HG03135 (cell line): Measurements from ENCODE around the gene TMEM255A.

Experiments
- ATAC-seq: cut with Tn5 transposase; IDR thresholded peaks from one replicate; pipeline ENCODE4 v1.9.1; 2021; ENCODE audit warnings: mild to moderate bottlenecking, moderate library complexity; ENCODE audit not compliant: unreplicated experiment

Gene TMEM255A

DNA sequence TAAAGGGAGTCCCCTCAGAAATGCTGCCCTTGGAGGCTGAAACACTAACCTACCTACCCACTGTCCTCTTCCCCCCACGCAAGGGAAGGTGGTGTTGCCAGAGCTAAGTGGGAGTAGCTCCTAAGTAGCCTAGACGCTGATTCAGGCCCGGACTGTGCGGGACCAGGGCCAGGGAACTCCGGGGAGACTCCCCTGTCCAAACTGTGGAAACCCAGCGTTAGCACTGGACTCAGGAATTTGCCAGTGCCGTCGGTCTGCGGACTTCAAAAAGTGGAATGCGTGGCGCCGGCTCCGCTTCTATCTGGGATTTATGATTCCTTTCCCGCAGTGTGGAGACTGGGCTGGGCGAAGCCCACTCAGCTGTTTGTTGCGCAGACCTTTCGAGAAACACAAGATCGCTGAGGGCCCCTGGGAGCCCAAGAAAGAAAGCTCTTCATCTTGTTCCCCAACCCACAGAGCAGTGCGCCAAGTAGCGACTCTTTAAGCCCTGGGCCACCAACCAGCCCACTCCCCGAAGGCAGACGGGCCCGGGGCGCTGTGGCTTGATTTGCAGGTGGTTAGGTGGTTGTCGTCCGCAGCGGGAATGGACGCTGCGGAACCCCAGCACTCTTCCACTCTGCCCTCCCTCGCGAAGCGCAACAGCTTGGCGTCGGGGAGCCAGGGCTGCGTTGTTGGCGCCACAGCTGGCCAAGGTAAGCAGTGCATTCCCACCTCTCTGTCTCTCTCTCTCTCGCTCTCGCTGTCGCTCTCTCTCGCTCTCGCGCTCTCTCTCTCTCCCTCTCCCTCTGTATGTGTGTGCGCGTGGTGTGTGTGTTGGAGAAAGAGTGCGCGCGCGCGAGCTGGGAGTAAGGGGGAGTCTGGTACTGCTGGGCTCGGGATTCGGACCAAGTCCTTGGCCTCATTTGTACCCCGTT is 2.0 kb downstream of the TMEM255A start:
- ATAC-seq, result peak; percentile 93

DNA sequence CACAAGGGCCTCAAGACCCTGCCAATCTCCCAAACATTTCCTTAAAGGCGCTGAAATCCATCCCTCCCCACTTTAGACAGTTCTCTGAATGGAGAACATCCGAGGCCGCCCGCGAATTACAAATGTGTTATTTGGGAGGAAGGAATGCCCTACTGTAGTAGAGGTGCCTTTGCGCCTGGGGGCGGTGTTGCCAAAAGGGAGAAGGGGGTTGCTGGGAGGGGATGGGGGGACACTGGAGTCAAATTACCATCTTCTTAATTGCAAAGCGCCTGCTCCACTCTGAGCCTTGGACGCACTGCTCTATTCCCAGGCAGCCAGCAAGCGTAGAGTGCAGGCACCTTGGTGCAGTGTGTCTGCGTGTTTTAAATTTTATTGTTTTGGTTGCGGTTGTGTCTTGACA is 2.7 kb downstream of the TMEM255A start:
- ATAC-seq, result no peak

DNA sequence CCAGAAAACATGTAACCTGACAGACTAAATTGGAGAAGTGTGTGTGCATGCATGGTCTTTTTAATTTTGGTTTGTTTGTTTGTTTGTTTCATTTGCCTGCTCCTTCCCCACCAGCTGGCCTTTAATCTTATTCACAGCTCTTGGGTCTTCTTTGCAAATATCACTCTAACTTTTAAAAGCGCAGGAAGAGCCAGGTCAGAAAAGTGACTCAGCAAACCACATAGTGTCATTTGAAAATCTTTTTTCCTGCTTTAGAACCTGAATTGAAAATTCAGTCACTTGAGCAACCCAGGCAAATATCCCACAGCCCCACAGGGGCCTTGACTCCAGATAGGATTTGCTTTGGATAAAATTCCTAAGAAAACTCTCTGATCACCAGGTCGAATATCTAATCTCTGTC is 4.6 kb downstream of the TMEM255A start:
- no peak for ATAC-seq

DNA sequence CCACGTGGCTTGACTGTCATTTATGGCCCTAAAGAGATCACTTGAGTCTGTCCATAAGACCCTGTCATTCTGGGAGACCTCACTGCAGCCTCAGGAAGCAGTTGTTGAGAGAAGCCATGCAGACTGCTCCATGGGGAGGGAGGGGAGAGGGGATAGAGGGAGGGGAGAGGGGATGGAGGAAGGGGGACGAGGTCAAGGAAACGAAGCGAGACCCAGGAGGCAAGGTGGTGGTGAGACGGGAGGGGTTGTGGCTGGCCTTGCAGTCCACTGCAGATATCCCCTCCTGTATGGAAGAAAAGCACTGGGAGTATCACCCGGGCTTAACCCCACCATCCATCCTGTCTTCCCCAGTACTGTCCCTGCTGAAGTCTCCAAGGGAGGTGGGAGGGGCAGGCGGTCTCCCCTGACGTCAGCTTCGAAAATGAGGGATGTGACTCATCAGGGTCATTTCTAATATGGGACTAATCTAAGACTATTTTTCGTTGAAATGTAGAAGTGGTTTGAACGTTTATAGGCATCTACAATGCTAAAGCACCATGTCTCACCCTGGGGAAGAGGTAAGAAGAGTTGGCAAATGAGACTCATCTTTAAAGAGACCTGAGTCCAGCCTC is 5.6 kb downstream of the TMEM255A start:
- no peak for ATAC-seq

DNA sequence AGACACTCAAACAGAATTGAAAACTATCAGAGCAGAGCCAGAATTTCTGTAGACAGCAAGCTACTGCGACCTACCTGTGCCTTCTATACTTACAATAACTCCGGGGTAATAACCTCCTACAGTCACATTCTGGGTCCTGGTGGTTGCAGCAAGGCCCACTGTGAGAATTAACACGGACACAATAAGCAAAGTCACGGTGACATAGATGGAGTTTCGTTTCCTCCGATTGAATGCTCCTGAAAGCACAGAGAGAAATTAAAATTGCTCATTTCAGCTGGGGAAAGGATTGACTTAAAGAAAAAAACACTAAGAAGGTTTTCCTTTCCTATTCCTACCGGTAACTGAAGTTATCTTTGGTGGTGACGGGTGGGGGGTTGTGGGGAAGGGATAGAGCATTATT is 7.0 kb downstream of the TMEM255A start:
- ATAC-seq, result no peak

DNA sequence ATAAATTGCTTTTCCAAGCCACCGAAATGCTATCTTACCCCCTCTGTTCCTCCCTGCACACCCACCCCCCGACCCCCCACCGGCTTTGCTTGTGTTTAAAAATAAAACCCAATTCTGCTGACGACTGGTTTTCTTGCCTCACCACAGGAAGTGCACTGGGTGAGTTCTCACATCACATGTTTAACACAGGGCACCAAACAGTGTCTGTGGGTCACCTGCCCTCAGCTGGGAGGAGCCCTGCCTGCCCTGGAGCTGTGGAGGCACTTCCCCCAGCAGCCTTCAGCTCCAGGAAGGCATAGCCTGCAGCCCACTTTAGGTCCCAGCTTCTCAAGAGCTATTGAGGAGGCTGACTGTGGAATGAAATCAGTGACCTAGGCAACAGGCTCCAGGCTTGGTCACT is 8.8 kb downstream of the TMEM255A start:
- ATAC-seq, result peak; percentile 91

DNA sequence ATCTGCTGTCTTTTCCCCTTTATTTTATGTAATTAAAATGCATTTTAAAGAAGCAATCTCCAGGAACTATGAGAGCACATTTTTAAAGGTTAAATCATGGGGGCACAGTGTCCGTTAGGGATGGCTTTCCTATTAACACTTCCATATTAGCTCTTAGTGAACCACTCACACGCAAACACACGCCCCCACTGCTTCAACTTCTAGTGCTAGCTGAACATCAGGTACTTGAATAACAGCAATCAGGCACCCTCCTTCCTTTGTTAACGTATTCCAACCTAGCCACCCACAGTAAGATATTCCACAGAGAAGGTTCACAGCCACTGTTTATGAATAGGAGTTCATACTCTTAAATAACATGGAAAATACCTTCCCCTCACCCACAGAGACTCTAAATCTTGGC is 9.3 kb downstream of the TMEM255A start:
- ATAC-seq, result no peak

DNA sequence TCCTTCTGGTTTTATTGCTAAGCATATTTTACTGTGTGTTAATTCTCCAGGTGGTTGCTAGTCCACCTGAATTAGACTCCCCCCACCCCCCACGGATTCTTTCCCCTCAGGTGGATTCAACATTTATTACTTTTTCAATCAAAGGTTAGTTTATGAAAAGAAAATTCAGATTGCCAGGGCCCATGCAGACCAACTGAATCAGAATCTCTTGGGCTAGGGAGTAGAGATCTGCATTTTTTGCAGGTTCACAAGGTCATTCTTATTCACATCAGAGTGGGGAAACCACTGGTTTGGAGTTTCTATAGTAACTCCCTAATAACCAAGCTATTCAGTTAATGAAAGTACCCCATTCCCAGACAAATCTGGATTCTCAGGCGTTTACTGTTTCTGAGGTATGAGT is 9.8 kb downstream of the TMEM255A start:
- no peak for ATAC-seq

DNA sequence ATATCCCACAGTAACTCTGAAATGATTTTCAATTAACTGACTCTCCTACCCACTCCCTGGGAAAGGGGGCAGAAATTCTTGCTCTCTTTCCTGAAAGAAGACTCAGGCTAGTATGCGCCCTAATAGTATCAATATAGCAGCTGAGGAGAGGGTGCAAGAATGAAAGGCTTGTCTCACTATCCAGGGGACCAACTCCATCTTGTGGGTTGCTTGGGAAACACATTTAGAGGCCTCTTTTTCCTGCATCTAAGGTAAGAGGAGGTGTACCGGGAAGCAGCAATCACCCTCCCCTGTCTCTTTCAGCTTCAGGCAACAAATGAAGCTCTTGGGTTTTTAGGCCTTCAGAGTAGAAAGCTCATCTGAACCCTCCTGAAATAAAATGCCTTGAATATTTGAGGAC is 11.3 kb downstream of the TMEM255A start:
- ATAC-seq, result no peak

DNA sequence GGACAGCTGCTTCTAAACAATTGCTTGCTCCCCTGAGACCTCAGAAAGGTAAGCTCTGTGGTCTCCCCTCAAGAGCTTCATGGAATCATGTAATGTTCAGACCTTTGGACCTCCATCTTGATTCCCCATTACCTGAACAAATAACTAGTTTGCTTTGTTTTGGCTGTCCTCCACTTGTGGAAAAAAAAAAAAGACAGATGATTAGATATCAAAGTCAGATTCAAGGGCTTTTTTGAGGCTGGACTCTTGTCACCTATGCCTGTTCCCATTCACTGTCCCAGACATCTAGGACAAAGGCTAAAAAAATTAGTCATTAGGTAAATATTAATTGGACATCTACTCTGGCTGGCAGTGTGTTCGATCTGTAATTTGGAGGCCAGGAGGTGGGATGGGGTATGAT is 13.3 kb downstream of the TMEM255A start:
- ATAC-seq, result no peak

DNA sequence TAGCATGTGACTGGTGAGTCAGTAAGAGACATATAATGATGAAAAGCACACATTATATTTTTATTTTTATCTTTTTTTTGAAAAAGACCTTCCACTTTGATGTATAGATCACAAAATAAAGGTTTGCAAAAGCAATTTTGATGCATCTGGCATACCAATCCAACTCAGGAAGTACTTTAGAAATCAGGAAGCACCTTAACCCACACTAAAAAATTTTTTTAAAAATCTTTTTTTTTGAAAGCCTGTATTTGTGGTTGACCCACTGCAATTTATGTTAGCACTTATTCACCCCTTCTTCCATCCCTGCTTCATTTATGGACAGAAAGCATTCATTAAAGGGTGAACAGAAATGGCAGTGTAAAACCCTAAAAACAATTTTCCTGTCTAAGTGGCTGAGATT is 16.6 kb downstream of the TMEM255A start:
- no peak for ATAC-seq

DNA sequence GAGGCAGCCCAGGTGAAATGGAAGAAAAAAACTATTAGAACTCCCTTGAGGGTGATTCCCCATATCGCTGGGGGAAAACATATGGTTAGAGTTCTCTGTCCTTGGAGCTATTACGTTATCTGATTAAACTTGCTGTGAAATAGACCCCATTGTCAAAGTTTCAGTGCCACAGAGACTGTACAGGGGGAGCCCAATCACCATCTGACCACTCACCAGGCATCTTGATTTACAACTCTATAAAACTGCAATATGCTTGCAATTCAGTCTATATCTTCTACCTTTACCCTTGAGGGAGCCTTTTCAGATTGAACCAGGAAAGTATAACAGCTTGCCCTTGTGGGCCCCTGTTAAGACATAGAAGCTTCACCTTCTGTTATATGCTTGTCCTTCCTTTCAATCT is 18.2 kb downstream of the TMEM255A start:
- ATAC-seq, result no peak

DNA sequence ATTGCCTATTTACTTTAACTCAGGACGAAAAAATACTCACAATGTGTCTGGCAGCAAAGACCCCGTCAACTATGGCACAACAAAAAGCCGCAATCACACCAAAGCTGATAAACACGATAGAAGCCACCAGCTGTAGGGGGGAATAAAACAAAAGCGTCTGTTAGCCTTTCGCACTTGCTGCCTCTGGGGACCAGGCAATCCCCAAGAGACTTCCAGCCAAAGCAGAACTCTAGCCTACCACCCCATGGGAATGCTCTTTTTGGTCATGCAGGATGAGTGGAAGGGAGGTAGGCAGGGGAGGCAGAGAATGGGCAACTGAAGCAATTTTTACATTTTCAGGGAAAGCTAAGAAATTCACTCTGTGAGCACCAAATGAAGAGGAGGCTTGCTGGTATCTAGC is 20.1 kb downstream of the TMEM255A start:
- ATAC-seq, result no peak

DNA sequence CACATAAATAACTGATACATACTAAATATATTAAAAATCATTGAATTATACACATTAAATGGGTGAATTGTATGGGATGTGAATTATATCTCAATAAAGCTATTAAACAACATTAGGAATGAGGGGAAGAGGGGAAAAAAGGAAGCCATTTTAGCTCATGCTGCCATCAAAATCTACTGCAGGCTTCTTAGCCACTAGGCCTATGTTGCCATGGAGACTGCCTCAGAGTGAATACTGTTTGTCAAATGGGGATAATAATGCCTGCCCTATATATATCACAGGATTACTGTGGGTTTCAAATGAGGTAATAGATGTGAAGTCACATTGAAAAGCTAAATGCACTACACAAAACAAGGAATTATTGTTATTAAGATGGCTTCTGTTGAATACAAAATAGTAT is 21.2 kb downstream of the TMEM255A start:
- ATAC-seq, result no peak

DNA sequence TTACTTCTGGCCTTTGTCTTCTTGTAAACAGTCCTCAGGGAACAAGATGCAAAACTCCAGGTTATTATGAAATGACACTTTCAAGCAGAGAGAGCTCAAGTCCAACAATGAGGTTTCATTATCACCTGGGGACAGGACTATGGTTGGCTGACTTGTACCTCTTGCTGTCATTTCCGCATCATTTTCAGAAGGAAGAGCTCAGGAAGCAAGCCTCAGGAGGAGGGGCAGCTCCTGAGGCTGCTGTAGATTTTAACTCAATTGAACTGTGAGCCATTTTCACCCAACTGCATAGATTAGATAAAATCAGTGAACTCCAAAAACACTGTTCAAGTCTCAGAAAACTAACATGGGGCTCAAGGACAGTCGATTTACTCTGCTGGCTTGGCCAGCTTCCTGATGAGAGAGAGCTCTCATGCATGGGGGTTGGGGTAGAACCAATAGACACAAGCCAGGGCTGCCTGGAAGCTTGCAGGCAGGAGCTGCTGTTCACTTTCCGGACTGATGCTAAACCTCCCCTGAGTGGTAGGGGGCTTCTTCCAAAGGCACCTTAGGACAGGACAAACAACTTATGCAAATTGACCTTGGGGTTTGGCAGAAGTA is 23.6 kb downstream of the TMEM255A start:
- peak; percentile 60 for ATAC-seq

DNA sequence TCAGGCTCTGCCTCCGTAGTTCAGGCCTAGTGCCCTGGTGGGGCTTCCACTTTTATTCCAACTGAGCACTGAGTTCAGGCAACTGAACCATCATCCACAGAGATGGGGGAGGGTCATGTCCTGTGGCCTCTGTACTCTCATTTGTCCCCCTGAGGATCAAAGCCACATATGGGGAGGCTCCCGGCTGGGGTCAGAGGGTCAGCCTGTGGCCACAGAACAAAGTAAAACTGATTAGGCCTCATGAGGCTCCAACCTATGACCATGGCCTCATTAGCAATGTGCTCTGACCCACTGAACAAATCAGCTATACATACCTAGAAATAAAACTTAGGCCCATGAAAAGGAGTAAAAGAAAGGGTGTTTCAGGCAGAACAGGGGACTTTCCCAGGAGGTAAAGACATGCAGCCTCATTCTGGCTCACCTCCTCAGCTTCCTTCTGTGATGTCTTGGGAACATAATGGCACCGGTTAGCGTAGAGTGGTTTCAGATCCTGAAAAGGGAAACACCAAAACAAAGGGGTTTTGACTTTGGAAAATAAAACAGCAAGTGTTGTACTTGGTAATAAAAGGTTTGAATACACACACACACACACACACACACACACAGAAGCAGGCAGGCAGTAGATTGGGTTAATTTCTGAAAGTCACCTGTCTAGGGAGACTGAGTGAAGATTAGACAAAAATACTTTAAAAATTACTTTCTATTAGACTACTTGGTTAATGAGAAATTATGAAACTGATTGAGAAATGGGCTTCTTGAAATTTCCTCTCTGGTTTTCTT is 24.3 kb downstream of the TMEM255A start:
- no peak for ATAC-seq

DNA sequence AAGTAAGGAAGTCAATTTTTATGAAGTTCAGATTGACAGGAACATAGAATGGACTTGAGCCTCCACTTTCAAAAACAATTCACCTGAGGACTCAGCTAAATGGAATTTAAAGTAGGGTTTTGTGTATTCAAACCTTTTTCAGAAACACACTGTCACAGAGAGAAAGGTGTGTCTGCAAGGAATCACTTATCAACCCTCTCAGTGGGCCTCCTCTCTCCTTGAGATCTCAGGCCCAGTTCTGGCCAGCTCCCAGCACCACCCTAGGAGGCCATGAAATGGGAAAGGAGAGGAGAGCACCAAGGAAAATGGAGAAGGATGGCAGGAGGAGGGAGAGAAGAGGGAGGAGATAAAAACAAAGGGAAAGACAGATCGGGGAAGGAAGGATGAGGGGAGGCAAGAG is 28.6 kb downstream of the TMEM255A start:
- ATAC-seq, result no peak

DNA sequence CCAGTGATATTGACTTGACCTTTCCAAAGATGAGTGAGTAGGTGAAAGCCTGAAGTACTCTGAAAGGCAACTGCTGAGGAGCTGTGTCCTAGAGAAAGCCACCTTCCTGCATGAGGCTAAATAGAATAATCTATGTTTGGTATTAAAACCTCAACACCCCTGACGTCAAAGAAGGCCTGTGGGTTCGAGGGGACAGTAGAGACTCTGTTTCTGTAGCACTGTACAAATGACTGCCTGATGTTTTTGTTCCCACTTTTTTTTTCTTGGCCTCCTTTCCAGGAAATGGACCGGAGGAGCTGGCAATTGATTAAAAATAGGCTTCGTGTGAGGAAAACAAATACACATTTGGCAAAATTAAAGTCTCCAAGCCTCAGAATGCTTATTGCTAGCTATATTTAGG is 29.5 kb downstream of the TMEM255A start:
- ATAC-seq, result no peak

DNA sequence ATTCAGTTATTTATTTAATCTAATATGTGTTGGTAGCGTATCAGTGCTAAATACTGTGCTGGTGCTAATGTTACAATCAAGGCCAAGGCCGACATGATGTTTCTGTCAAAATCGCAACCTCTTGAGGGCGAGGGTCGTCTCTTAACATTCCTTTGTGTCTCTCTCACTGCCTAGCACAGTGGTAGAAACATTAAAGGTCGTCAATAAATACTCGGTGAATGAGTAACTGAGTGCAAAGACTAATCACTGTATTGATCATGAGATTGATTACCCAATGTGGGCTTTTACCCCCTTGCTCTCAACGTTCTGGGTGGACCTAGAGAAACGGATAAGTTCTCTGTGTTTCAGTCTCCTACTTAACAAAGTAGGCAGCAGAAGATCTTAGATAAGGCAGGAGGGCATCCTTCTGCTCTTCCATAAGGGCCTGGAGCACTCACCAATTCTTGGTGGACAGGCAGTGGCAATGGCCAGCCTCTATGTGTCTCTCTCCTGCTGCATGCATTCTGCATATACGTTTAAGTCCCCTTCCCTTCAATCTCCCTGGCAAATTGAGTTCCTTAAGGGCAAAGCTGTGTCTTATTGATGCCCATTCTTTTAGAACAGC is 30.1 kb downstream of the TMEM255A start:
- ATAC-seq, result no peak

DNA sequence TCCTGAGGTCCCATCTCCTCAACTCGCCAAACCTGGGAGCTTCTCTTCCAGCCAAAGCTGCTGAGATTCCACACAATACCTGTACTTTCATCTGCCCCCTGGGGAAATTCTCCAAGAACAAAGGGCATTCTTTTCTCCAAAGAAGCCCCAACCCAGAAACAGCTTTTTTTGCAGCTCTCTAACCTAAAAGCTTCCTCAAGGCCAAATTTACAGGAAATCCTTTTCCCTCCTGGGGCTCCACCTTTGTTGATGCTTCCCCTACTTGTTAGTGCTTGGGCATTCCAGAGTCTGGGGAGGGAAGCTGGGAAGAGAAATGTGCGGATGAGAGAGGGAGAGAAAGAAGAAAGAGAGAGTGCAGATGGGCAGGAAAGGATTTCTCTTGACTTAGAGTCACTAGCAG is 36.3 kb downstream of the TMEM255A start:
- ATAC-seq, result no peak

DNA sequence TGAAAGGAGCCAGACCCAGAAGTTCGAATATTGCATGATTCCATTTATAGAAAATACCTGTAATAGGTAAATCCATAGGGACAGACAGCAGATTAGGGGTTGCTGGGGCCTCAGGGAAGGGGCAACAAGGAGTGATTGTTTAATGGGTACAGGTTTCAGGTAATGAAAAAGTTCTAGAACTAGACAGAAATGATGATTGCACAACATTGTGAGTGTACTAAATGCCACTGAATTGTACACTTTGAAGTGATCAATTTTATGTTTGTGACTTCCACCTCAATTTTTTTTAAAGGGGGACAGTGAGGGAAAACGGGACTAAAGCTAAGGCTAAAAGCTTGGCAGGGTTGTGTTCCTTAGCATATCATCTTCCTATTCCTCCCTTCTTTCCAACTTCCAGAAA is 37.1 kb downstream of the TMEM255A start:
- ATAC-seq, result no peak
